ENCODE results near the gene PFN3. TPM values are rescaled to one million over a fixed set of nuclear protein-coding genes. Genes with fewer than 3 reads are reported as not detected.

Gene PFN3
- total RNA-seq, 2 experiments from 2014 or later = not detected

DNA sequence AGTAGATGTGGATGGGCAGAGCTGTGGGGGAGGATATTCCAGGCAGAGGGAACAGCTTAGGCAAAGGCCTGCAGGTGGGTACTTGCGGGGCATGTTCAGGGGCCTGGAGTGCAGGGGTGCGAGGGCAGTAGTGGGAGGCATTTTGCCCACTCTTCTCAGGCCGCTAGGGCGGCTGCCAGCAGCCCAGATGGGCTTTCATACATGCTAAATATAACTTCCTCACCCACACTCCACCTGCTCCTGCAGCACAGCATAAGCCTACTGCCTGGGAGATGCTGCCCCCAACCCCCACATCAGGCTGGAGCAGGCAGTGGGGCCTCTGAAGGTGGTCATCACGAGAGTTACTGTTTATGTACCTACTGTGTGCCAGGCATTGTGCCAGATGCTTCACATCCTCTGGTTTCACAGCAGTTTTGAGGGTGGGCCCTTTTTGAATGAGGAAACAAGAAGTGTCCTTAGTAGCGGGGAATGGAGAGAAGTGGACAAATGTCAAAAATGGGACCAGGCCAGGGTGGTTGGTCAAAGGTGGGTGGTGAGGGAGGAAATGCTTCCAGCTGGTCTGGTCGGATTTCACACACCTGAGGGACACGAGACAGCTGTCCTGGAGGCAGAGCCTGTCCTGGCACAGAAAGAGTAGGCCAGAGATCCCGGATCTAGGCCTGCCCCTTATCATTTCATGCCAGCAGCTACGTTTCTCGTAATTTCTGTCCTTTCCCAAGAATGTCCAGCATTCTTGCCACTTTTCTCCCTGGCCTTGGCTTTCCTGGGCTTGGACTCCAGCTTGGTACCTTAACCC, 30.6 kb downstream of the PFN3 start:
- no peaks in the 10 kb centered on the region for H3K9me3 Mint-ChIP-seq
- H3K4me3 Mint-ChIP-seq = no peak overlapping the region
- peaks cover 36% of the 10 kb centered on the region for H3K36me3 Mint-ChIP-seq
- peaks cover 41% of the 10 kb centered on the region for H3K4me1 Mint-ChIP-seq
- peak overlapping the region; percentile 67 for H3K27ac Mint-ChIP-seq
- POLR2A ChIA-PET = interaction anchor here (0.7 to 3.4 kb wide), 13 partner anchors 9 to 102 kb away, joined by 3 to 24 read pairs (median 5); partner anchors contain the start of genes LMAN2, MXD3, PRELID1 and PRR7
- no peaks in the 10 kb centered on the region for H3K27me3 Mint-ChIP-seq
- no peak for DNase-seq
- no peak for ATAC-seq (ENCODE audit: low read depth)

DNA sequence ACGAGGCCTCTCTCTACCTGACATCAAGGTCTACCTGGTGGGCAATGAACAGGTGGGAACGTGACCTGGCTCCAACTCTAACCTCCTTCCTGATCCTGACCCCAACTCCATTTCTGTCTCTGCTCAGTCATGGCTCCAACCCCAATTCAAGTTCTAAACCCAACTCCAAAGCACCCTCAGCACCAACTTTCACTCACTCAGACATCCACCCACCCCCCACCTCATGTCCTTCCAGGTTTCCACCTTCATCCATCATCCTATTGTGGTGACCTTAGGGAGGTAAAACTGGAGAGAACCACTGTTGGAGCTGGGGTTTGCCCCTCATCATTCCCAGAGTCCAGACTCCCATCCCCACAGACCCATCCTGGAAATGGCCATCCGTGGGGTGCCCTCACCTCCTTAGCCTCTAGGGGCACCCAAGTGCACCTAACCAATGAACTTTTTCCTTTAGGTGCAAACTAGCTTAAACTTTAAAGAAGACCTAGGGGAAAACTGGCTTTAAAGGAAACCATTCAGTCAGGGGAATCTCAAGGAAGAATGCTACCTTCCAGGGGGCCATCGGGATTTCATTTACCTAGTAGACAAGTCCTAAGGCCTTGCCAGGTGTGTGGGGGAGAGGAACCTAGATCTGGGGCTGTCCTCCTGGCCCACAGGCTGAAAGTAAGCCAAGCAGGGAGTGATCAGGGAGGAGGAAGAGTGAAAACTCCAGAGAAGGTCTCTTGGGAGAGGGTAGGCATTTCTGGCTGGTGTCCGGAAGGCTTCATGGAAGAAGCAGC, 31.4 kb downstream of the PFN3 start:
- Mint-ChIP-seq H3K27me3 (no peaks in the 10 kb centered on the region), H3K36me3 (peaks cover 30% of the 10 kb centered on the region), H3K4me3 (no peak overlapping the region), H3K4me1 (peaks cover 45% of the 10 kb centered on the region), H3K27ac (peak overlapping the region; percentile 67), H3K9me3 (no peaks in the 10 kb centered on the region)
- POLR2A ChIA-PET = interaction anchor here (0.7 to 1.3 kb wide), 3 partner anchors 10 to 57 kb away, joined by 3 to 5 read pairs (median 4); partner anchors contain the start of gene LMAN2
- DNase-seq (no peak), ATAC-seq (ENCODE audit: low read depth) (no peak)

DNA sequence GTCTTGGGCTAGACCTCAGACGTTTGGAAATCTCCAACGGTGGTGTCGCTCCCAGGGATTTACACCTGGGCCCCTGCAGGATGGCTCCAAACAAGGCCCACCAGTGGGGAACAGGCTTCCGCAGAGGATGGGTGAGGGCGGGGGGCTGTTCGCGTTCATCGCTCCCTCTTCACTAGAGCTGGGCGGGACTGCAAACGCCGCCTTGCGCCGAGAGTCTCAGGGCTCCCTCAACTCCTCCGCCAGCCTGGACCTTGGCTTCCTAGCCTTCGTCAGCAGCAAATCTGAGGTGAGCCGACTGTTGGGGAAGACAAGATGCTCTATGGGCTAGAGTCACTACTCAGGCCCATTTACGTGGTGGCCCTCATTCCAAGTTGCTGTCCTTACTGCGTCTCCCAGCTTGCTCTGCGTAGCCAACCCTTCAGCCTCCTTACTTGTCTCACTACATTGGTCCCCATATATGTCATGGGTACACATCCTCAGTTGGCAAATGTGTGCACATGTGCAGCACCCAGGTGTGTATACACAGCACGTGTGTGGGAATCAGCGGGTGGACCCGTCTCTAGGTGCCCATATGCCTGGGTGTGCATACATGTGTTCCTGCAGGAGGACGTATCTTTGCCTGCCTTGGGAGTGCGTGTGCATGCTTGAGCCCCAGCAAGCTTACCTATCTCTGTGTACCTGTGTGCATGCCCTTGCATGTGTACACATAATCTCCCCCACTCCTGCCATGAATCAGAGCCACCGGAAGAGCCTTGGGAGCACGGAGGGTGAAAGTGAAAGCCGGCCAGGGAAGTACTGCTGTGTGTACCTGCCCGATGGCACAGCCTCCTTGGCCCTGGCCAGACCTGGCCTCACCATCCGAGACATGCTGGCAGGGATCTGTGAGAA, 32.2 kb downstream of the PFN3 start:
- Mint-ChIP-seq H3K9me3 (no peaks in the 10 kb centered on the region), H3K27me3 (no peaks in the 10 kb centered on the region), H3K27ac (peak overlapping the region; percentile 62), H3K4me1 (peaks cover 44% of the 10 kb centered on the region), H3K36me3 (peaks cover 26% of the 10 kb centered on the region), H3K4me3 (no peak overlapping the region)
- POLR2A ChIA-PET = interaction anchor here (0.5 to 1.5 kb wide), 4 partner anchors 11 to 115 kb away, joined by 3 to 5 read pairs (median 4); partner anchors contain the start of gene LMAN2
- no peak for DNase-seq
- no peak for ATAC-seq (ENCODE audit: low read depth)

DNA sequence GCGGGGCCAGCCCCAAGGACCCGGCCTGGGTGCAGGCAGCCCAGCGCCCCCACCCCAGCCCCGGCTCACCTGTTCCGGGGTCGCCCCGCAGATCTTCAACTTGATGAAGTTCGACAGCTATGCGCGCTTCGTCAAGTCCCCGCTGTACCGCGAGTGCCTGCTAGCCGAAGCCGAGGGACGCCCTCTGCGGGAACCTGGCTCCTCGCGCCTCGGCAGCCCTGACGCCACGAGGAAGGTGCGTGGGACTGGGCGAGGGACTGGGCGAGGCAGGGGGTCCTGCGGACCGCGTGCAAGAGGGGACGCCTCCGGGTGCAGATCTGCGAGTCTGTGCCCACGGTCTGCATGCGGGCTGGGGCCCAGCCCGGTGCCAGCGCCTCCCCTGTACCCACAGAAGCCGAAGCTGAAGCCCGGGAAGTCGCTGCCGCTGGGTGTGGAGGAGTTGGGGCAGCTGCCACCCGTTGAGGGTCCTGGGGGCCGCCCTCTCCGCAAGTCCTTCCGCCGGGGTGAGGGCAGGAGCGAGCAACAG, 33.1 kb downstream of the PFN3 start:
- H3K27ac Mint-ChIP-seq = no peak overlapping the region
- H3K4me1 Mint-ChIP-seq = peaks cover 41% of the 10 kb centered on the region
- POLR2A ChIA-PET = interaction anchor here (1.0 to 1.5 kb wide), 2 partner anchors 11 to 48 kb away, joined by 3 read pairs; no protein-coding TSS in a partner anchor
- ATAC-seq (ENCODE audit: low read depth) (no peak), DNase-seq (no peak)
- H3K27me3 Mint-ChIP-seq = no peaks in the 10 kb centered on the region
- no peaks in the 10 kb centered on the region for H3K9me3 Mint-ChIP-seq
- H3K4me3 Mint-ChIP-seq = no peak overlapping the region
- peaks cover 26% of the 10 kb centered on the region for H3K36me3 Mint-ChIP-seq

DNA sequence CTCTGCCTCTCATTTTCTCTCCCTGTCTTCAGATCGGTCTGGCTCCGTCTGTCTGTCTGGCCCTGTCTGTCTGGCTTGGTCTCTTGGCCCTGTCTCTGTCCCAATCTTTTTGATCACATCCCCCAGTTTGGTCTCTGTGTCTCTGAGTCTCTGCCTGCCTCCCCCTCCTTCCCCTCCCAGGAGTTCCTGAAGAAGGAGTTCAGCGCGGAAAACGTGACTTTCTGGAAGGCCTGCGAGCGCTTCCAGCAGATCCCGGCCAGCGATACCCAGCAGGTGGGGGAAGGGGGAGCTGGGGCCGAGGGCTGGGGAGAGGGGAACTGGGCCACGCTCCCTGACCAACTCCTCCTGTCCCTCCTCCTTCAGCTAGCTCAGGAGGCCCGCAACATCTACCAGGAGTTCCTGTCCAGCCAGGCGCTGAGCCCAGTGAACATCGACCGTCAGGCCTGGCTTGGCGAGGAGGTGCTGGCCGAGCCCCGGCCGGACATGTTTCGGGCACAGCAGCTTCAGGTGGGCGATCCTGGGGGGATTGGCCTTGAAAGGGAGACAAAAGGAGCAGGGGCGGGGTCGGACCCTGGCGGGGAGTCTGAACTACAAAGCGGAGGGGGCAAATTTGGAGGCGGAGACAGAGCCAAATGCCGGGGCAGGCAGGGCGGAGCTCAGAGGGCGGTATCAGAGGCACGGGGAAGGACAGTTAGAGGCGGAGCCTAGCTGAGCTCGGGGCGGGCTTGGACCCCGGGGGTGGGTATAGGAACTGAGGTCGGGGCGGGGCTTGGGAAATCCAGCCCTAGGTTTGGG, 33.7 kb downstream of the PFN3 start:
- DNase-seq (no peak), ATAC-seq (ENCODE audit: low read depth) (no peak)
- no peaks in the 10 kb centered on the region for H3K9me3 Mint-ChIP-seq
- POLR2A ChIA-PET = interaction anchor here (1.0 to 1.5 kb wide), 2 partner anchors 12 to 47 kb away, joined by 3 read pairs; no protein-coding TSS in a partner anchor
- H3K36me3 Mint-ChIP-seq = peaks cover 26% of the 10 kb centered on the region
- peaks cover 43% of the 10 kb centered on the region for H3K4me1 Mint-ChIP-seq
- no peaks in the 10 kb centered on the region for H3K27me3 Mint-ChIP-seq
- H3K4me3 Mint-ChIP-seq = no peak overlapping the region
- H3K27ac Mint-ChIP-seq = no peak overlapping the region

DNA sequence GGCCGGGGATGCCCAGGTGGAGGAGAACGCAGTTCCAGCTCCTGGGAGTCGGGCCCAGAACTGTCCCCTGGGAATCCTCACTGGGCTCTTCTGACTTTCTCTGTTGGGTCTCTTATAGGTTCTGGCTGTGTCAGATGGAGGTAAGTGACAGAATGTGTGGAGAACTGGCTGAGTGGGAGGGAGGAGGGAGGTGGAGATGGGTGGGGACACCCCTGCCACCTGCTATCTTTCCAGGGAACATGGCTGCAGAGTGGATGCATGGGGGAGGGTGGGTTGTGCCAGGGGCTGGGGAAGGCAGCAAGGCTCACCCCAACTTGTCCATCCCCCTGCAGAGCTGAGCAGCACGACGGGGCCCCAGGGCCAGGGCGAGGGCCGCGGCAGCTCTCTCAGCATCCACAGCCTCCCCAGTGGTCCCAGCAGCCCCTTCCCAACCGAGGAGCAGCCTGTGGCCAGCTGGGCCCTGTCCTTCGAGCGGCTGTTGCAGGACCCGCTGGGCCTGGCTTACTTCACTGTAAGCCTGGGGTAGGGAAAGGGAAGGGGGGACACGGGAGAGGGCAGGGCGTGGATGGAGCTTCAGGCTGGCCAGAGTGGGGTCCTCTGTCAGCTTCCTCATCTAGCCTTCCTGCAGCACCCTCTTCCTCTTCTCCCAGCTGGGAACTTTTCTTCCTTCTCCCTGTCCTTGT, 34.5 kb downstream of the PFN3 start:
- no peaks in the 10 kb centered on the region for H3K9me3 Mint-ChIP-seq
- H3K4me3 Mint-ChIP-seq = no peak overlapping the region
- no peaks in the 10 kb centered on the region for H3K27me3 Mint-ChIP-seq
- peaks cover 26% of the 10 kb centered on the region for H3K36me3 Mint-ChIP-seq
- no peak for DNase-seq
- no peak for ATAC-seq (ENCODE audit: low read depth)
- H3K27ac Mint-ChIP-seq = no peak overlapping the region
- peaks cover 42% of the 10 kb centered on the region for H3K4me1 Mint-ChIP-seq
- POLR2A ChIA-PET = interaction anchor here (0.9 kb wide), 1 partner anchor 14 kb away, joined by 4 read pairs; the partner anchor contains the start of gene LMAN2

DNA sequence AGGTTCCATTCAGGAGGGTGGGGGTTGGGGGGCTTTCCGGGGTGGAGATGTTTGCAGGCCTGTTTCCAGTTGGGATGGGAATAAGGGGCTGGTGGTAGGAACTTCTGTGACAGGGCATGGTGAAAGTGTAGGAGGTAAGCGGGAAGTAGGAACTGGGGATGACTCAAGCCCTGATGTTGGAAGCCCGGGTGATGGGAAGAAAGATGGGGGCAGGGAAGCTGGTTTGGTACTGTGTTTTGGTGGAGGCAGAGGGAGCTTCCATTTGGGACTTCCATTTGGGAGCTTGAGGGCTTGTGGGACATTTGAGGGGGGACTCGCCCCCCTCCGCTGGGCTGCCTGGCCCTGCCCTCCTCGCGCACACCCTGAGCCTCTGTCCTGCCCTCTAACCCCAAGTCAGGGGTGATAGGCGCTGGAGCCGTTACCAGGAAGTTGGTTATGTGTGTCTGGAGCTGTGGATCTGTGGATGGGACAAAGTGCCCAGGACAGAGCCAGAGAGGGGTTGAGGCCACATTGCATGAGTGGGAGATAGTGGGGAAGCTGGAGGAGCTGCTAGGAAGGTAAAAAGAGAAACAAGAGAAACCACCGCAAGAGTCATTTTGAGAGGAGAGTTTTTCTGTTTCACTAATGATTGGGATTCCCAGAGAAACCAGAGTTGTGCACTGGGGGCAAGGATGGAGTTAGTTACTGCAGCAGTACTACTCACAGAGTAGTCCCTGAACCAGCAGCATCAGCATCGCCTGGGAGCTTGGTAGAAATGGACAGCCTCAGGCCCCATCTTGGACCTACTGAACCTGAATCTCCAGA, 36.1 kb downstream of the PFN3 start:
- peak overlapping the region; percentile 16 for H3K4me3 Mint-ChIP-seq
- H3K36me3 Mint-ChIP-seq = peaks cover 28% of the 10 kb centered on the region
- H3K4me1 Mint-ChIP-seq = peaks cover 48% of the 10 kb centered on the region
- POLR2A ChIA-PET = interaction anchor here (1.1 kb wide), 1 partner anchor 8 kb away, joined by 3 read pairs; no protein-coding TSS in a partner anchor
- ATAC-seq (ENCODE audit: low read depth) (no peak), DNase-seq (no peak)
- no peaks in the 10 kb centered on the region for H3K27me3 Mint-ChIP-seq
- H3K27ac Mint-ChIP-seq = no peak overlapping the region
- no peaks in the 10 kb centered on the region for H3K9me3 Mint-ChIP-seq

DNA sequence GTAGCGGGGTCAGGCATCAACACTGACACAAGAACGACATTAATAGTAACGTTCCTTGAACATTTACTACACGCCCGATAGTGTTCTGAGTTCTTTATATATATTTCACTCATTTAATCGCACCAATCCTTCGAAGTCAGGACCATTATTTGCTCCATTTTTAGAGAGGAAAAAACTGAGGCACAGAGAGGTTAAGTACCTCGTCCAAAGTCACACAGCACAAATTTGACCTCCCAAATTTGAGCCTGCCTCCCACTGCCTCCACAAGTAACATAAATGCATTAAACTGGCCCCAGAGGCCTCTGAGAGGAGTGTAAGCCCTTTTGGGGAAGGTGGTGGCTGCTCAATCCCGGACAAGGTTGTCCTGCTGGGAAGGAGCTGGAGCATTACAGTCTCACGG, 36.9 kb downstream of the PFN3 start:
- Mint-ChIP-seq H3K27ac (no peak overlapping the region), H3K27me3 (no peaks in the 10 kb centered on the region), H3K9me3 (no peaks in the 10 kb centered on the region), H3K36me3 (peaks cover 28% of the 10 kb centered on the region), H3K4me1 (peaks cover 48% of the 10 kb centered on the region), H3K4me3 (peak overlapping the region; percentile 86)
- ATAC-seq (ENCODE audit: low read depth) (no peak), DNase-seq (no peak)
- POLR2A ChIA-PET = interaction anchor here (0.5 kb wide), 1 partner anchor 102 kb away, joined by 5 read pairs; no protein-coding TSS in a partner anchor

DNA sequence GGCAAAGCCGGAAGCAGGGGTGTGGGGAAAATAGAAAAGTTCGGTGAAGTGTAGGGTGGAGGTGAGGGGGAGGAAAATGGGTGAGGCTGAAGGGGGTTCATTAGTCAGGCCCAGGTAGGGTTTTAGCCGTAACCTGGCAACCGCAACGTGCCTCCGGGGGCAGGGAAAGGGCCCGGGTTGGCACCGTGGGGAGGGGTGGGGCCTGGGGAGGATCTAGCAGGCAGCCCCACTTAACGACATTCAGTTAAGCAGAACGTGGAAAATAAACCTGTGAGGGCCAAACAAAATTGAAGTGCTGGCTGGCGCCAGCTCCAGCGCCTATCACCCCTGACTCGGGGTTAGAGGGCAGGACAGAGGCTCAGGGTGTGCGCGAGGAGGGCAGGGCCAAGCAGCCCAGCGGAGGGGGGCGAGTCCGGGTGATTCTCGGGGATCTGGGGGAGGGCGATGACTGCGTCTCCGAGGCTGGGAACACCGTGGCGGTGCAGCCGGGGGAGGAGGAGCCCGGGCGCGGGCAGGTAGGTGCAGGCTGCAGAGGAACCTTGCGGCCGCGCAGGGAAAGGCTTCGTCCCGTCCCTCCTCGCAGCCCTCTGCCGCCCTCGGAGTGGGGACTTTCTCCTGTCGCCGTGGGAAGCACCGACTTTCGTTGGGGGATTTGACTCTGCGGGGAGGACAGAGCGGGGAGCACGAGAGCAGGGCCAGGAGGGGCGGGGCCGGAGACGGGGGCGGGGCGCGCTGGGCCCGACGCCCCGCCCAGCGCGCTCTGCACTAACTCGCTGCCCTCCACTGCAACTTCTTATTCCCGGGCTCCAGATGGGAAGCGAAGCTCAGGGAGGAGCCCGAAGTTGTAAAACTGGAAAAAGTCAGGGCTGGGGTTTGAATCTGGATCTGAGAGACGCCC, 37.6 kb downstream of the PFN3 start:
- peak overlapping the region; percentile 86 for H3K4me3 Mint-ChIP-seq
- peaks cover 43% of the 10 kb centered on the region for H3K4me1 Mint-ChIP-seq
- POLR2A ChIA-PET = interaction anchor here (0.5 to 2.7 kb wide), 2 partner anchors 9 to 103 kb away, joined by 5 to 24 read pairs; no protein-coding TSS in a partner anchor
- H3K27ac Mint-ChIP-seq = peak overlapping the region; percentile 68
- ATAC-seq (ENCODE audit: low read depth) (peak; percentile 60), DNase-seq (peak; percentile 71)
- peaks cover 23% of the 10 kb centered on the region for H3K36me3 Mint-ChIP-seq
- H3K9me3 Mint-ChIP-seq = no peaks in the 10 kb centered on the region
- H3K27me3 Mint-ChIP-seq = no peaks in the 10 kb centered on the region

DNA sequence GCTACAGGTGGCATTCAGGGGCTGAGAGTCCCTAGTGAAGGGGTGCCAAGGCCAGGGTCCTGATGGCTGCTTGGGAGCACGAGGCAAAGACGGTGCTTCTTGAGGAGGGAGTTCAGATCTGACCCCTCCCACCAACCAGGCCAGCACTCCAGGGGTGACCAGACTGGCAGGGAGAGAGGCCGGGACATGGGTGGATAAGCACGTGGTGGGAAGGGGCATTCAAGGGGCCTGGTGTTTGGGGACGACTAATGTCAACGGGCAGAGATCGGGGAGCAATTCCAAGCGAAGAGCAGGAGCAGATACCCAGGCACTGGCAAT, 38.2 kb downstream of the PFN3 start:
- H3K27ac Mint-ChIP-seq = peak overlapping the region; percentile 68
- peaks cover 48% of the 10 kb centered on the region for H3K4me1 Mint-ChIP-seq
- no peaks in the 10 kb centered on the region for H3K27me3 Mint-ChIP-seq
- DNase-seq (no peak), ATAC-seq (ENCODE audit: low read depth) (no peak)
- POLR2A ChIA-PET = interaction anchor here (2.0 to 2.7 kb wide), 2 partner anchors 9 to 50 kb away, joined by 7 to 24 read pairs; partner anchors contain the start of gene MXD3
- H3K9me3 Mint-ChIP-seq = no peaks in the 10 kb centered on the region
- H3K4me3 Mint-ChIP-seq = peak overlapping the region; percentile 86
- peaks cover 23% of the 10 kb centered on the region for H3K36me3 Mint-ChIP-seq
